H9 (cell line): ENCODE data around the gene TMEM156. TPM values are rescaled to one million over a fixed set of nuclear protein-coding genes. Genes with fewer than 3 reads are reported as not detected.

Source experiments
- DNase-seq: peaks from one replicate; pipeline ENCODE4 v3.0.0-alpha.2; 2017
- H2AFZ ChIP-seq: one replicate; pipeline ENCODE4 v1.6.1; 2013; ENCODE audit warnings: mild to moderate bottlenecking, low read length, control low read depth, moderate library complexity
- H2AK5ac ChIP-seq: 2 replicates; pipeline ENCODE4 v1.6.1; 2013; ENCODE audit warnings: low read length, control low read depth, mixed read lengths; ENCODE audit not compliant: insufficient read length
- H2BK120ac ChIP-seq: one replicate; pipeline ENCODE4 v1.6.1; 2013; ENCODE audit warnings: low read depth, mild to moderate bottlenecking, low read length, control low read depth, inconsistent platforms; ENCODE audit not compliant: poor library complexity, severe bottlenecking
- H2BK12ac ChIP-seq: 2 replicates; pipeline ENCODE4 v1.6.1; 2013; ENCODE audit warnings: low read length, control low read depth, mixed read lengths, low read depth; ENCODE audit not compliant: insufficient read length
- H2BK15ac ChIP-seq: 2 replicates; pipeline ENCODE4 v1.6.1; 2013; ENCODE audit warnings: low read depth, low read length, control low read depth
- H2BK20ac ChIP-seq: one replicate; pipeline ENCODE4 v1.6.1; 2013; ENCODE audit warnings: low read depth, mild to moderate bottlenecking, low read length, control low read depth, inconsistent platforms; ENCODE audit not compliant: poor library complexity, severe bottlenecking
- H2BK5ac ChIP-seq: 2 replicates; pipeline ENCODE4 v1.6.1; 2013; ENCODE audit warnings: low read length, control low read depth, mixed read lengths; ENCODE audit not compliant: insufficient read length
- H3K14ac ChIP-seq: 2 replicates; pipeline ENCODE4 v1.6.1; 2013; ENCODE audit warnings: low read length, control low read depth; ENCODE audit not compliant: insufficient read depth
- H3K18ac ChIP-seq: 2 replicates; pipeline ENCODE4 v1.6.1; 2013; ENCODE audit warnings: low read depth, mild to moderate bottlenecking, mixed read lengths, low read length, control low read depth; ENCODE audit not compliant: insufficient read length
- H3K23ac ChIP-seq: 2 replicates; pipeline ENCODE4 v1.6.1; 2013; ENCODE audit warnings: low read length, control low read depth, mixed read lengths, low read depth; ENCODE audit not compliant: insufficient read length
- H3K23me2 ChIP-seq: 2 replicates; pipeline ENCODE4 v1.6.1; 2013; ENCODE audit warnings: low read depth, mild to moderate bottlenecking, mixed read lengths, low read length, control low read depth; ENCODE audit not compliant: insufficient read length, poor library complexity, severe bottlenecking
- H3K27ac ChIP-seq: 2 replicates; pipeline ENCODE4 v1.5.1; 2013; ENCODE audit warnings: low read length, control low read depth, mixed read lengths, low read depth; ENCODE audit not compliant: insufficient read length
- H3K27me3 ChIP-seq: 2 replicates; pipeline ENCODE4 v1.6.1; 2013; ENCODE audit warnings: low read length, control low read depth, inconsistent platforms; ENCODE audit not compliant: insufficient read depth
- H3K4ac ChIP-seq: 2 replicates; pipeline ENCODE4 v1.6.1; 2013; ENCODE audit warnings: low read depth, mild to moderate bottlenecking, control low read depth, inconsistent platforms, low read length, moderate library complexity
- H3K4me1 ChIP-seq: 2 replicates; pipeline ENCODE4 v1.6.1; 2013; ENCODE audit warnings: low read length, control low read depth, inconsistent platforms; ENCODE audit not compliant: insufficient read depth
- H3K4me2 ChIP-seq: 2 replicates; pipeline ENCODE4 v1.6.1; 2013; ENCODE audit warnings: low read length, control low read depth, mixed read lengths; ENCODE audit not compliant: insufficient read length, insufficient read depth
- H3K56ac ChIP-seq: 2 replicates; pipeline ENCODE4 v1.6.1; 2013; ENCODE audit warnings: low read depth, mild to moderate bottlenecking, mixed read lengths, low read length, control low read depth; ENCODE audit not compliant: insufficient read length
- H3K79me1 ChIP-seq: 2 replicates; pipeline ENCODE4 v1.6.1; 2013; ENCODE audit warnings: low read depth, mild to moderate bottlenecking, moderate library complexity, low read length, control low read depth, inconsistent platforms; ENCODE audit not compliant: insufficient read depth, poor library complexity, severe bottlenecking
- H3K79me2 ChIP-seq: 2 replicates; pipeline ENCODE4 v1.6.1; 2013; ENCODE audit warnings: low read length, control low read depth, inconsistent platforms; ENCODE audit not compliant: insufficient read depth
- H3K9ac ChIP-seq: 2 replicates; pipeline ENCODE4 v1.6.1; 2013; ENCODE audit warnings: low read length, control low read depth, mixed read lengths; ENCODE audit not compliant: insufficient read length; ENCODE audit errors: extremely low read depth
- H3K9me3 ChIP-seq: one replicate; pipeline ENCODE4 v1.6.1; 2013; ENCODE audit warnings: low read depth, low read length, inconsistent platforms; ENCODE audit not compliant: control insufficient read depth
- H3T11ph ChIP-seq: one replicate; pipeline ENCODE4 v1.6.1; 2013; ENCODE audit warnings: mild to moderate bottlenecking, low read length, control low read depth, inconsistent platforms
- H4K20me1 ChIP-seq: one replicate; pipeline ENCODE4 v1.6.1; 2013; ENCODE audit not compliant: control insufficient read depth, insufficient read length, insufficient read depth
- H4K5ac ChIP-seq: 2 replicates; pipeline ENCODE4 v1.6.1; 2013; ENCODE audit warnings: low read depth, mild to moderate bottlenecking, mixed read lengths, low read length, control low read depth; ENCODE audit not compliant: insufficient read length
- H4K8ac ChIP-seq: replicated peaks from 2 replicates; pipeline ENCODE4 v1.6.1; 2013; ENCODE audit warnings: low read length, control low read depth, mixed read lengths, low read depth; ENCODE audit not compliant: insufficient read length
- H4K91ac ChIP-seq: 2 replicates; pipeline ENCODE4 v1.6.1; 2013; ENCODE audit warnings: low read depth, mild to moderate bottlenecking, moderate library complexity, mixed read lengths, low read length, control low read depth; ENCODE audit not compliant: insufficient read length
- H3K27ac Mint-ChIP-seq, 3 experiments: 2 replicates in 2 of 3; 3 replicates in 1 of 3; pipeline ENCODE4 v1.8.0; 2020 to 2021; ENCODE audit warnings: mixed read lengths in 3 of 3, mild to moderate bottlenecking in 1 of 3, moderate library complexity in 1 of 3
- H3K27me3 Mint-ChIP-seq: 2 replicates; pipeline ENCODE4 v1.8.0; 2021; ENCODE audit warnings: low read depth, mild to moderate bottlenecking, moderate library complexity, mixed read lengths
- H3K36me3 Mint-ChIP-seq, 3 experiments: 2 replicates in 2 of 3; 3 replicates in 1 of 3; pipeline ENCODE4 v1.8.0; 2020 to 2021; ENCODE audit warnings: low read depth in 3 of 3, mixed read lengths in 3 of 3; ENCODE audit not compliant: insufficient read depth in 1 of 3
- H3K4me1 Mint-ChIP-seq, 2 experiments: 2 replicates each; pipeline ENCODE4 v1.8.0; 2020; ENCODE audit warnings: mixed read lengths in 2 of 2
- H3K4me3 Mint-ChIP-seq, 2 experiments: 2 replicates in 1 of 2; 3 replicates in 1 of 2; pipeline ENCODE4 v1.8.0; 2020 to 2021; ENCODE audit warnings: mild to moderate bottlenecking in 2 of 2, mixed read lengths in 2 of 2, moderate library complexity in 1 of 2
- H3K9me3 Mint-ChIP-seq, 2 experiments: 2 replicates in 1 of 2; 3 replicates in 1 of 2; pipeline ENCODE4 v1.8.0; 2020; ENCODE audit warnings: mild to moderate bottlenecking in 2 of 2, mixed read lengths in 2 of 2, moderate library complexity in 1 of 2
- CTCF ChIP-seq: fragments of 200-600 bp; sonication (generic); conservative IDR thresholded peaks from 3 replicates; pipeline ENCODE4 v1.8.0; 2021; ENCODE audit warnings: antibody characterized with exemption, mild to moderate bottlenecking
- WGBS: extraction: QIAGEN DNeasy Blood & Tissue Kit; methylation state at CpG from one replicate; pipeline ENCODE4 v1.1.7; 2013; ENCODE audit warnings: missing lambda C conversion rate, low lambda C conversion rate, mixed read lengths; ENCODE audit not compliant: insufficient read length; ENCODE audit errors: extremely low coverage; 5-methylcytosine and 5-hydroxymethylcytosine counted together
- total RNA-seq: library from RNA; stranded (reverse); gene quantifications from 2 replicates; pipeline ENCODE4 v1.2.1, GENCODE V29; 2021

TMEM156 gene
- total RNA-seq, 1 experiment from 2014 or later: not detected

GRCh38 chr4:38949411-38950051, 82.7 kb downstream of the TMEM156 start:
- Mint-ChIP-seq H3K4me1 (peaks cover 2 to 3% of the 10 kb centered on the region in 2 experiments; a peak in 2 of 4 replicates), H3K27me3 (no peaks in the 10 kb centered on the region), H3K4me3 (no peak overlapping the region), H3K36me3 (no peaks in the 10 kb centered on the region), H3K9me3 (no peaks in the 10 kb centered on the region), H3K27ac (peak overlapping the region in 1 of 3 experiments; percentile 37; a peak in 1 of 7 replicates)
- H4K8ac ChIP-seq: no peak overlapping the region
- no peak overlapping the region for H2BK12ac ChIP-seq
- H3K27ac ChIP-seq: no peak overlapping the region
- H2AFZ ChIP-seq: no peak overlapping the region
- no peaks in the 10 kb centered on the region for H4K20me1 ChIP-seq
- no peak overlapping the region for H2BK15ac ChIP-seq
- no peaks in the 10 kb centered on the region for H3K4me1 ChIP-seq
- no peak overlapping the region for H4K91ac ChIP-seq
- H3K9ac ChIP-seq: no peak overlapping the region
- H3K27me3 ChIP-seq: no peaks in the 10 kb centered on the region
- no peak overlapping the region for H2AK5ac ChIP-seq
- no peak overlapping the region for H4K5ac ChIP-seq
- no peak overlapping the region for H2BK20ac ChIP-seq
- no peaks in the 10 kb centered on the region for H3K79me2 ChIP-seq
- H3K79me1 ChIP-seq: no peaks in the 10 kb centered on the region
- H3K18ac ChIP-seq: no peak overlapping the region
- H2BK5ac ChIP-seq: no peak overlapping the region
- TF ChIP-seq CTCF: no peak
- no peak overlapping the region for H3T11ph ChIP-seq
- H2BK120ac ChIP-seq: no peak overlapping the region
- H3K4ac ChIP-seq: no peak overlapping the region
- H3K14ac ChIP-seq: no peak overlapping the region
- H3K56ac ChIP-seq: no peak overlapping the region
- H3K9me3 ChIP-seq: no peaks in the 10 kb centered on the region
- H3K4me2 ChIP-seq: no peak overlapping the region
- H3K23me2 ChIP-seq: no peaks in the 10 kb centered on the region
- no peak for DNase-seq
- WGBS: no CpG with 5 or more reads among the region's 5 CpGs
- no peak overlapping the region for H3K23ac ChIP-seq
